HCT116 (cell line): Measurements from ENCODE around the gene USP28. TPM values are rescaled to one million over a fixed set of nuclear protein-coding genes. Genes with fewer than 3 reads are reported as not detected.

Experiments
- ATAC-seq: fragments of 200-7000 bp; cut with Tn5 transposase; 2 replicates; pipeline ENCODE4 v1.9.1; 2020; ENCODE audit warnings: mild to moderate bottlenecking, moderate library complexity
- BruUV-seq: library from RNA; stranded (reverse); fragments of 400-500 nt; replicated peaks from 2 replicates; lab custom pipeline; 2021; lab: Mats Ljungman, UMichigan
- CTCF ChIA-PET: fragments of 300-600 bp; sonication (Branson Sonifier 250); formaldehyde crosslinking; loops from one replicate; lab custom pipeline; 2021; ENCODE audit warnings: antibody characterized with exemption; lab: Charles Lee
- POLR2A ChIA-PET: fragments of 300-600, 350-600 bp; sonication (Branson Sonifier 250); formaldehyde crosslinking; loops from one replicate; lab custom pipeline; 2021; ENCODE audit warnings: antibody characterized with exemption; lab: Charles Lee
- RAD21 ChIA-PET, 2 experiments: fragments of 300-600 bp; sonication (Branson Sonifier 250); formaldehyde crosslinking; loops; one replicate each; lab custom pipeline; 2023; ENCODE audit warnings: low total read pairs in 2 of 2; ENCODE audit not compliant: uncharacterized antibody in 2 of 2, unreplicated experiment in 2 of 2, low non-redundant PET in 1 of 2; lab: Charles Lee
- DNase-seq: peaks from one replicate; pipeline ENCODE4 v3.0.0-alpha.2; 2010; ENCODE audit warnings: low read depth, low spot score
- H2AFZ ChIP-seq: fragments of 200-600 bp; shearing (Covaris generic), sonication (generic); 2 replicates; pipeline ENCODE4 v1.6.1; 2017; ENCODE audit warnings: low read depth, mixed run types, mixed read lengths, antibody characterized with exemption, low read length; ENCODE audit not compliant: poor library complexity, severe bottlenecking
- H3K27ac ChIP-seq: 2 replicates; pipeline ENCODE4 v1.5.1; 2012; ENCODE audit warnings: low read depth, low read length
- H3K27me3 ChIP-seq: fragments of 200-600 bp; sonication (generic); 2 replicates; pipeline ENCODE4 v1.6.1; 2016; ENCODE audit warnings: mixed run types, low read length, mixed read lengths; ENCODE audit not compliant: insufficient read depth
- H3K36me3 ChIP-seq, 2 experiments: fragments of 200-500 bp in 1 of 2; fragments of 200-600 bp in 1 of 2; sonication (Bioruptor generic) in 1 of 2; sonication (generic) in 1 of 2; 2 replicates each; pipeline versions ENCODE4 v1.5.1 to v1.6.1; 2014 to 2016; ENCODE audit warnings: low read length in 2 of 2, inconsistent platforms in 1 of 2, mixed read lengths in 1 of 2, mixed run types in 1 of 2; ENCODE audit not compliant: insufficient read depth in 2 of 2, control insufficient read depth in 1 of 2
- H3K4me1 ChIP-seq, 2 experiments: fragments of 200-600 bp in 1 of 2; sonication (generic) in 1 of 2; 2 replicates each; pipeline versions ENCODE4 v1.5.1 to v1.6.1; 2012 to 2017; ENCODE audit warnings: low read length in 2 of 2, inconsistent platforms in 1 of 2, mild to moderate bottlenecking in 1 of 2, mixed read lengths in 1 of 2, mixed run types in 1 of 2, moderate library complexity in 1 of 2; ENCODE audit not compliant: insufficient read depth in 2 of 2, control insufficient read depth in 1 of 2
- H3K4me2 ChIP-seq: fragments of 200-600 bp; sonication (generic); 2 replicates; pipeline ENCODE4 v1.6.1; 2017; ENCODE audit warnings: mixed run types, low read length, mixed read lengths
- H3K4me3 ChIP-seq, 2 experiments: fragments of 200-600 bp in 1 of 2; sonication (generic) in 1 of 2; replicated peaks in 1 of 2; 2 replicates each; pipeline ENCODE4 v1.5.1; 2011 to 2016; ENCODE audit warnings: low read length in 2 of 2, control low read depth in 1 of 2, low read depth in 1 of 2, mild to moderate bottlenecking in 1 of 2, mixed read lengths in 1 of 2, mixed run types in 1 of 2
- H3K79me2 ChIP-seq: fragments of 200-600 bp; sonication (generic); 2 replicates; pipeline ENCODE4 v1.6.1; 2017; ENCODE audit warnings: mild to moderate bottlenecking, mixed run types, low read length, moderate library complexity, mixed read lengths; ENCODE audit not compliant: insufficient read depth
- H3K9ac ChIP-seq: fragments of 200-600 bp; sonication (generic); 2 replicates; pipeline ENCODE4 v1.6.1; 2016; ENCODE audit warnings: low read length, mixed read lengths
- H3K9me2 ChIP-seq: fragments of 200-600 bp; sonication (generic), shearing (Covaris generic); 2 replicates; pipeline ENCODE4 v1.6.1; 2017; ENCODE audit warnings: mixed run types, mild to moderate bottlenecking, moderate library complexity; ENCODE audit not compliant: insufficient read depth
- H3K9me3 ChIP-seq, 2 experiments: fragments of 200-500 bp in 1 of 2; fragments of 200-600 bp in 1 of 2; sonication (Bioruptor generic) in 1 of 2; sonication (generic) in 1 of 2; 2 replicates each; pipeline ENCODE4 v1.6.1; 2014 to 2017; ENCODE audit warnings: low read length in 2 of 2, mixed read lengths in 2 of 2, inconsistent platforms in 1 of 2, low read depth in 1 of 2, mild to moderate bottlenecking in 1 of 2, mixed run types in 1 of 2, moderate library complexity in 1 of 2; ENCODE audit not compliant: control insufficient read depth in 1 of 2, insufficient read depth in 1 of 2
- H4K20me1 ChIP-seq: fragments of 200-600 bp; sonication (generic), shearing (Covaris generic); 2 replicates; pipeline ENCODE4 v1.6.1; 2017; ENCODE audit warnings: mixed run types, mild to moderate bottlenecking, moderate library complexity; ENCODE audit not compliant: insufficient read depth
- EGR1 ChIP-seq: IDR thresholded peaks from 2 replicates; pipeline ENCODE4 v1.6.1; 2012; ENCODE audit warnings: low read depth
- EZH2 ChIP-seq: fragments of 200-600 bp; sonication (generic); IDR thresholded peaks from 2 replicates; pipeline ENCODE4 v1.6.1; 2017; ENCODE audit warnings: antibody characterized with exemption, mixed run types
- EZH2phosphoT487 ChIP-seq: fragments of 200-600 bp; IDR thresholded peaks from 2 replicates; pipeline ENCODE4 v1.6.1; 2018; ENCODE audit warnings: antibody characterized with exemption, borderline replicate concordance
- FOSL1 ChIP-seq: IDR thresholded peaks from 2 replicates; pipeline ENCODE4 v1.6.1; 2012; ENCODE audit warnings: low read depth
- JUND ChIP-seq: IDR thresholded peaks from 2 replicates; pipeline ENCODE4 v1.6.1; 2012
- POLR2A ChIP-seq: IDR thresholded peaks from 2 replicates; pipeline ENCODE4 v1.7.0; 2011; ENCODE audit warnings: borderline replicate concordance; ENCODE audit not compliant: insufficient read depth, insufficient read length; ENCODE audit errors: extremely low read depth
- POLR2AphosphoS5 ChIP-seq: IDR thresholded peaks from 2 replicates; pipeline ENCODE4 v1.6.1; 2011; ENCODE audit warnings: mild to moderate bottlenecking, low read depth, low read length, moderate library complexity
- RAD21 ChIP-seq: IDR thresholded peaks from 2 replicates; pipeline ENCODE4 v1.6.1; 2012; ENCODE audit warnings: low read depth, mild to moderate bottlenecking
- SP1 ChIP-seq: IDR thresholded peaks from 2 replicates; pipeline ENCODE4 v1.6.1; 2012; ENCODE audit warnings: low read depth
- ZFX ChIP-seq: fragments of 450-650 bp; IDR thresholded peaks from 2 replicates; pipeline ENCODE4 v1.6.1; 2017
- ZNF274 ChIP-seq: fragments of 200-500 bp; sonication (Bioruptor generic); IDR thresholded peaks from 2 replicates; pipeline ENCODE4 v1.6.1; 2014; ENCODE audit warnings: mild to moderate bottlenecking, low read depth, low read length, inconsistent platforms
- intact Hi-C: fragments of 100-400 bp; cut with micrococcal nuclease; formaldehyde crosslinking; loops from 2 replicates; pipeline ENCODE4 v1.10.0; 2022
- total RNA-seq: library from RNA; stranded (reverse); gene quantifications from one replicate; pipeline ENCODE4 v1.2.1, GENCODE V29; 2021; ENCODE audit not compliant: unreplicated experiment
- TF ChIP-seq, protein P1 (sequence below): IDR thresholded peaks from 2 replicates; pipeline ENCODE4 v1.6.1; 2012; ENCODE audit warnings: low read depth
- TF ChIP-seq, protein P2 (sequence below): IDR thresholded peaks from 2 replicates; pipeline ENCODE4 v1.6.1; 2012
- TF ChIP-seq, protein P3 (sequence below), 3 experiments: fragments of 200-600 bp in 1 of 3; sonication (generic) in 1 of 3; IDR thresholded peaks in 2 of 3; conservative IDR thresholded peaks in 1 of 3; 2 replicates each; pipeline ENCODE4 v1.5.1; 2012 to 2017; ENCODE audit warnings: low read depth in 2 of 3, low read length in 2 of 3, antibody characterized with exemption in 1 of 3, borderline replicate concordance in 1 of 3, control low read depth in 1 of 3, mild to moderate bottlenecking in 1 of 3, mixed read lengths in 1 of 3, mixed run types in 1 of 3, moderate library complexity in 1 of 3; ENCODE audit not compliant: insufficient read depth in 1 of 3

The USP28 gene
- total RNA-seq, 1 experiment from 2014 or later, result 23.5 TPM

DNA sequence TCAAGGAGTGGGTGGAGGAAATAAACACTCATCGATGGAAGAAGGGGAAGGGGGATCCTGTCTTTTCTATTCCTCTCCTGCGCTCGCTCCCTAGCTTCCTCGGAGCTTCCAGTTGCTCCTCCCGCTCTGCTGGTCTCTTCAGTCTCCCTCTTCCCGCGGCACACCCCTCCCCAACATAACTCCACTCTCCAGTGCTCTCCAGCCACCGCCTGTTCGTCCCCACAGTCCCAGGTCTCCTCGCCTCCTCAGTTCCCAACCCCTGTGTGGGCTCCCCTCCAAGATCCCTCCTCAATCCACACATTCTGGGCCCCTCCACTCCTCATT, 102.3 kb downstream of the USP28 start:
- Histone ChIP-seq H3K79me2 (peaks cover 41% of the 10 kb centered on the region), H2AFZ (peak overlapping the region; percentile 55), H3K27ac (peak overlapping the region; percentile 59), H3K9me3 (no peaks in the 10 kb centered on the region), H3K27me3 (peaks cover 14% of the 10 kb centered on the region), H3K9ac (peak overlapping the region; percentile 86), H3K9me2 (no peaks in the 10 kb centered on the region), H3K4me1 (peaks cover 4 to 11% of the 10 kb centered on the region in 2 experiments; a peak in 3 of 4 replicates), H3K4me3 (peak overlapping the region; percentile 82 to 89), H3K4me2 (peak overlapping the region; percentile 73), H4K20me1 (no peaks in the 10 kb centered on the region), H3K36me3 (peaks cover 4 to 6% of the 10 kb centered on the region in 2 experiments; a peak in 2 of 4 replicates)
- ChIA-PET CTCF (interaction anchor here (0.7 to 1.7 kb wide), 5 partner anchors 9 to 490 kb away, joined by 3 to 5 read pairs (median 3); no protein-coding TSS in a partner anchor), POLR2A (interaction anchor here (0.6 kb wide), 1 partner anchor 456 kb away, joined by 3 read pairs; no protein-coding TSS in a partner anchor), RAD21 (no interaction called here)
- no TSS peak for BruUV-seq
- ATAC-seq (peak; percentile 46), DNase-seq (no peak)
- TF ChIP-seq ZNF274 (no peak), POLR2AphosphoS5 (no peak), POLR2A (no peak), EZH2 (no peak), EZH2phosphoT487 (no peak), JUND (no peak), FOSL1 (no peak), ZFX (no peak), EGR1 (no peak), SP1 (no peak), RAD21 (no peak)
- TF ChIP-seq, protein P1, sequence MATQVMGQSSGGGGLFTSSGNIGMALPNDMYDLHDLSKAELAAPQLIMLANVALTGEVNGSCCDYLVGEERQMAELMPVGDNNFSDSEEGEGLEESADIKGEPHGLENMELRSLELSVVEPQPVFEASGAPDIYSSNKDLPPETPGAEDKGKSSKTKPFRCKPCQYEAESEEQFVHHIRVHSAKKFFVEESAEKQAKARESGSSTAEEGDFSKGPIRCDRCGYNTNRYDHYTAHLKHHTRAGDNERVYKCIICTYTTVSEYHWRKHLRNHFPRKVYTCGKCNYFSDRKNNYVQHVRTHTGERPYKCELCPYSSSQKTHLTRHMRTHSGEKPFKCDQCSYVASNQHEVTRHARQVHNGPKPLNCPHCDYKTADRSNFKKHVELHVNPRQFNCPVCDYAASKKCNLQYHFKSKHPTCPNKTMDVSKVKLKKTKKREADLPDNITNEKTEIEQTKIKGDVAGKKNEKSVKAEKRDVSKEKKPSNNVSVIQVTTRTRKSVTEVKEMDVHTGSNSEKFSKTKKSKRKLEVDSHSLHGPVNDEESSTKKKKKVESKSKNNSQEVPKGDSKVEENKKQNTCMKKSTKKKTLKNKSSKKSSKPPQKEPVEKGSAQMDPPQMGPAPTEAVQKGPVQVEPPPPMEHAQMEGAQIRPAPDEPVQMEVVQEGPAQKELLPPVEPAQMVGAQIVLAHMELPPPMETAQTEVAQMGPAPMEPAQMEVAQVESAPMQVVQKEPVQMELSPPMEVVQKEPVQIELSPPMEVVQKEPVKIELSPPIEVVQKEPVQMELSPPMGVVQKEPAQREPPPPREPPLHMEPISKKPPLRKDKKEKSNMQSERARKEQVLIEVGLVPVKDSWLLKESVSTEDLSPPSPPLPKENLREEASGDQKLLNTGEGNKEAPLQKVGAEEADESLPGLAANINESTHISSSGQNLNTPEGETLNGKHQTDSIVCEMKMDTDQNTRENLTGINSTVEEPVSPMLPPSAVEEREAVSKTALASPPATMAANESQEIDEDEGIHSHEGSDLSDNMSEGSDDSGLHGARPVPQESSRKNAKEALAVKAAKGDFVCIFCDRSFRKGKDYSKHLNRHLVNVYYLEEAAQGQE, result no peak
- TF ChIP-seq, protein P2, sequence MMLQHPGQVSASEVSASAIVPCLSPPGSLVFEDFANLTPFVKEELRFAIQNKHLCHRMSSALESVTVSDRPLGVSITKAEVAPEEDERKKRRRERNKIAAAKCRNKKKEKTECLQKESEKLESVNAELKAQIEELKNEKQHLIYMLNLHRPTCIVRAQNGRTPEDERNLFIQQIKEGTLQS, result no peak
- TF ChIP-seq, protein P3, sequence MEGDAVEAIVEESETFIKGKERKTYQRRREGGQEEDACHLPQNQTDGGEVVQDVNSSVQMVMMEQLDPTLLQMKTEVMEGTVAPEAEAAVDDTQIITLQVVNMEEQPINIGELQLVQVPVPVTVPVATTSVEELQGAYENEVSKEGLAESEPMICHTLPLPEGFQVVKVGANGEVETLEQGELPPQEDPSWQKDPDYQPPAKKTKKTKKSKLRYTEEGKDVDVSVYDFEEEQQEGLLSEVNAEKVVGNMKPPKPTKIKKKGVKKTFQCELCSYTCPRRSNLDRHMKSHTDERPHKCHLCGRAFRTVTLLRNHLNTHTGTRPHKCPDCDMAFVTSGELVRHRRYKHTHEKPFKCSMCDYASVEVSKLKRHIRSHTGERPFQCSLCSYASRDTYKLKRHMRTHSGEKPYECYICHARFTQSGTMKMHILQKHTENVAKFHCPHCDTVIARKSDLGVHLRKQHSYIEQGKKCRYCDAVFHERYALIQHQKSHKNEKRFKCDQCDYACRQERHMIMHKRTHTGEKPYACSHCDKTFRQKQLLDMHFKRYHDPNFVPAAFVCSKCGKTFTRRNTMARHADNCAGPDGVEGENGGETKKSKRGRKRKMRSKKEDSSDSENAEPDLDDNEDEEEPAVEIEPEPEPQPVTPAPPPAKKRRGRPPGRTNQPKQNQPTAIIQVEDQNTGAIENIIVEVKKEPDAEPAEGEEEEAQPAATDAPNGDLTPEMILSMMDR (IDR thresholded peaks at IDR 0.05 in 2 of 3, conservative IDR thresholded peaks at IDR 0.05 in 1 of 3; ENCODE audit: borderline replicate concordance in 1 of 3, insufficient read depth in 1 of 3, low read depth in 2 of 3, low read length in 2 of 3), result no peak
- intact Hi-C loops, result no loop called here
